Effector CD4-positive, alpha-beta T cell (primary cell): Measurements from ENCODE around the gene DMBX1.

Experiments used
- DNase-seq: peaks from one replicate; pipeline ENCODE4 v3.0.0-alpha.2; 2020

DMBX1 gene

DNA sequence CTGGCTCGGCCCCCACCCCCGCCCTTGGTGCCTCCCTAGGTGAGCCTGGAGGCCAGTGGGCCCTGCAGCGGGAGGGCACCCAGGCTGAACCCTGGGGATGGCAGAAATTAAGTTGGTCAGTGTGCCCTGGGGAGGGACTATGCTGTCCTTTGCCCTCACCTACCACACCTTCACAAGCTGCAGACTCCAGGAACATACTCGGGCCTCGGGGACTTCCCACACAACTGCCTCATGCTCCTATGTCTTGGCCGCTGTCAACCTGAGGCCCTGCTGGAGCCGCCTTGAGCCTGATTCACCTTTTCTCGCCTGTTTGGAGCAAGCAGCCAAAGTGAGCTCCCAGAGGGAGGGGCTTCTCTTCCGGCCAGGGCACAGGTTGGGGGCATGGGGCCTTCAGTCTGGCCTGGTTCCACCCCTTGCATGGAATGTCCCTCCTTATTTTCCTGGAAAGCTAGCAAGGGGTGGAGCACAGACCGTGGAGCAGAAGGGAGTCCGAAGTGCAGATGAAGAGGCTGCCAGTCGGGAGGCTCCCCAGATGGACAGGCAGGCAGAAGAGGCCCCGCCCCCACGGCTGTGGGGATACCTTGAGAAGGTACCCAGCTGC is 37.2 kb downstream of the DMBX1 start:
- DNase-seq: no peak

DNA sequence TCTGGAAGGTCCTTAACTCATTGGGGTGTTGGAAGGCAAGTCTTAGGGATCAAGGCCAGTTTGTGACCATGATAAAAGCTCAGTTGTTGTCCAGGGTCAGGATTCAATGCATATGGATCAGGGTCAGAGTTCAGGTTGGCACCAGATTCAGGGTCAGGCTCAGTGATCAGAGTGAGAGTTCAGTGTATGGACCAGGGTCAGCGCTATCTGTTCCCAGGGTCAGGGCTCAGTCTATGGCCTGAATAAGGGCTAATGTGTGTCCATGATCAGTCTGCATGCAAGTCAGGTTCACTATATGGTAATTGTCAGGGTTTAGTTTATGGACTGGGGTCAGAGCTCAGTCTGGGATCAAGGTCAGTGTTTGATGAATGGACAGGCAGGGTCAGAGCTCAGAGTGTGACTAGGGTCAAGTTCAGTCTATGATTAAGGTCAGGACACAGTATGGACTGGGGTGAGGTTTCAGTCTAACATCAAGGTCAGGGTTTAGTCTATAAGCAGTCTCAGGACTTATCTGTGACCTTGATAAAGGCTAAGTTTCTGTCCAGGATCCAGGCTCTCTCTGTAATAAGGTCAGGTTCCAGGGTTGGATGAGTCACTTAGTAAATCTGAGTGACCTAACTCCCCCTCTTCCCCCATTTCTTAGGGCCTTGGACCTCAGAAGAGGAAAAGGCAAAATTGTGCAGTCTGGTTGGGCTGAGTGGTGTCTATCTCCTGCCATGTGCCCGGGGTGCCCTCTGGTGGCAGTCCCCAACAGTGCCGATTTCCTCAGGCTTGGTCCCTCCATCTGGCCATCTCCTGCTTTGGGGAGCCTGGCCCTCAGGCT is 38.0 kb downstream of the DMBX1 start:
- DNase-seq: peak; percentile 55

GRCh38 chr1:46528297-46528955 is 38.8 kb downstream of the DMBX1 start:
- no peak for DNase-seq

DNA sequence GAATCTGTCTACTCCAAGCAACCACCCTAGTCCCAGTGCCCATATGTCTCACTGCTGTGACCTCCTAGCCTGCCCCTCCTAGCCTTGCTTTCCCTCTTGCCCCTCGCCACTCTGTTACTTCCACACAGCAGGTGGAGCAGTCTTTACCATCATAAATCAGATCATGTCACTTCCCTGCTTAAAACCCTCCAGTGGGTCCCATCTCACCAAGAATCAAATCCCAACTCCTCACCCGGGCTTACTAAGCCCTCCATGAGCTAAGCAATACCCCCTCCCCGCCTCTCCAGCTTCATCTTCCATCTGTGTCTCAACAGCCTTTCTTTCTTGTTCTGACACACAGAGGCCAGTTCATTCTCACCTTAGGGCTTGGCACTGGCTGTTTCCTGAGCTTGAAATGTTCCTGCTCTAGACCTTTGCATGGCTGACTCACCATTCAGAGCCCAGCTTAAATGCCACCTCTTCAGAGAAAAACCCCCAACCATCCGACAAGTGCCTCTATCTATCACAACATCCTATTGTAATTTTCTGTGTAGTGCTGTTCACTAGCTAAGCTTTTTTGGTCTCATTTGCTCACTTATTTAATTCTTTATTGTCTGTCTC is 39.5 kb downstream of the DMBX1 start:
- no peak for DNase-seq

GRCh38 chr1:46530311-46530710 is 40.7 kb downstream of the DMBX1 start:
- no peak for DNase-seq

- DNase-seq: no peak
Observed at GRCh38 chr1:46530791-46531409, 41.3 kb downstream of the DMBX1 start.

DNA sequence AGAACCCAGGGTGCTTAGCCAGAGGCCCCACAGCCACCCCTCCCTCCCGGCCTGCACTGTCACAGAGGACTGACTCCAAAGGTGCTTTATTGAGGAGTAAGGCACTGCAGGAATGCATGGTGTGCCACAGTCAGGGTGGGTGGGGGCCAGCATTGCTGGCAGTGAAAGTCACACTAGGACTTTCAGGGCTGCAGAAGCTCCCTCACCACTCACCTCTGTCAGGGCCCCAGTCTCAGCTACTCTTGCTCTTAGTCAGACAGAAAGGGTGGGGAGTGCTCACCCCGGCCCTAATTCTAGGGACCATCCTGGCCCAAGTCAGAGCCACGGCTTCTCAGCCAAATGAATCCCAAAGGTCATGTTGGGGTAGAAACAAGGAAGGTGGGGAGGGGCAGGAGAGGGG is 42.5 kb downstream of the DMBX1 start:
- DNase-seq: no peak

DNA sequence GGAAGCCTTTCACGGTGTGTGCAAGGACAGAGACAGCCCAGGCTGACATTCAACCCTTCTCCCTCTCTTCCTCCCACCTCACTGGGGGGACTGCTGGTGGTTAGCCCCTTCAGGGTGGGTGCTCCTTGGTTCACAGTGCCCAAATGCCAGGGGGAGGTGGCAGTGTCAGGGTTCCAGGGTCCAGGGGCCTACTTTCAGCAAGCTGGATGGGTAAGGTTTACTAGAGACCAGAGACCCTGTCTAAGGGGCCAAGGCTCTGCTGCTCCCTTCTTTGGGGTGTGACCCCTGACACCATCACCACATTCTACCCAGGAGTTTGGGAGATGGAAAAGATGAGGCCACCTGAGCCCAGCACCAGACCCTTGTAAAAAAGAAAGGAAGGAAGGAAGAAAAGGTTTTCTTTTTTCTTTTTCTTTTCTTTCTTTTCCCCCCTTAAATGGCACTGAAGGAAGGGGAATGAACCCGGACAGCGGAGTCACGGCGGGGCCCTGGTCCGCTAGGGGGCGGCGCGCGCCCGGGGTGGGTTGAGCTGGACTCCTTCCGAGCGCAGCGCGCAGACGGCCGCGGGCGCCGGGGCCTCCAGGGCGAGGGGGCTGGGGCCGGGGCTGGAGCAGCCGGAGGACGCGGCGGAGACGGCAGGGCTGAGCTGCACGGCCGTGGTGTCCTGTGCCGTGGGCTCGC is 43.0 kb downstream of the DMBX1 start:
- peak; percentile 46 for DNase-seq

- peak; percentile 28 for DNase-seq
Observed at GRCh38 chr1:46533179-46533864, 43.7 kb downstream of the DMBX1 start.

DNA sequence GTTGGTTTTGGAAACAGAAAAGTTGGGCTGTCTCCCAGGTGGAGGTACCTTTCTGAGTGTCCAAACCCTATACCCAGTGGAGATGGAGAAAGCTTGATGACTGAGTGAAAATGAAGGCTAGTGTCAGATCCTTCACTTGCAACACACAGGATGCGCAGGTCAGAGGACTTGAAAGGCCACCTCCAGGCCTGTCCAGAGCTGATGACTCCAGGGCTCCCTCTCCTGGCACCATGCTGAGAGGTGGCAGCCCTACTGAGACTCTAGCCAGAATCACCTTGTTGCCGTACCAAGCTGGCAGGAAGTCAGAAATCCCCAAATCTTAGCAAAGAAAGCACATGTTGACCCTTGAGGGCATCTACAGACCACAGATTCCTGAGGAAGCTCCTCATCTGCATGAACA is 45.4 kb downstream of the DMBX1 start:
- DNase-seq: no peak

GRCh38 chr1:46536527-46536926 is 46.9 kb downstream of the DMBX1 start:
- DNase-seq: no peak

DNA sequence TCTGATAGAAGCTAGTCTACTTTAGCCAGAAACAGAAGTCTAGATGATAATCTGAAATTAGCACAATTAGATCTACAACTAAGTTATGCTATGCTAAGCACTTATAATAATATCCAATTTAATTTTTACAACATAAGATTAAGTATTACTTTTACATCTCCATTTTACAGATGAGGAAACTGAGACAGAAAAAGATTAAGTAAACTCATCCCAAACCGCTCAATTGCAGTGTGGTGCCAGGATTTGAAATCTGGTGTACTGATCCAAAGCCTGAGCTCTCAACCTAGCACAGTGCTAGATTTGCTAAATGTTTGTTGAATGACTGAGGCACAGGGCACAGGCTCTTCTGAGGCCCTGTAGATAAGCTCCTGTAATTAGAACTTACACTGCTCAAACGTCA is 48.0 kb downstream of the DMBX1 start:
- no peak for DNase-seq

DNA sequence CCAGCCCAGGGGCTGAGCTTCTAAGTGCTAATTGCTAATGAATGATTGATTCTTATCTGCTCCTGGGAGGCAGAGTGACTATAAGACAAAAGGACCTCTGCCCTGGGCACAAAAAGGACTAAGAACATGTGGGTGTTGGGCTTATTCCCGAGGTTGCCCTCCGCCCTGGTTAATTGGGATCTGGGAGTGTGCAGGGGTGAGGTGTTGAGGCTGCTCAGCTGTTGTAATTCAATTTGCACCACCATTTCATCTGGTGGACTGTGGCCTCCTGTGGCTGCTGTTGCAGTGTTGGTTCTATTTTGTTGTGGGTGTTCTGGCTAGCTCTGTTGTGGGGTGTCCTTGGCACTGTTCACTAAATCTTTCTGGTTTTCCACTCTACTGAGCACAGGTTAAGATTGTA is 48.5 kb downstream of the DMBX1 start:
- DNase-seq: no peak
